NCI-H1105 (cell line): Measurements from ENCODE around the gene NEU3.
"Not testable (repeated sequence)": the region's sequence is repeated elsewhere in the genome, so short reads cannot be mapped to it uniquely, and the experiment has no call there.

Source experiments
- DNase-seq: peaks from one replicate; lab custom pipeline; 2025; lab: John Stamatoyannopoulos, UW

NEU3 gene

GRCh38 chr11:74988541-74989259 lies at the start of gene NEU3:
Gene NEU3 (plus strand): TSS chr11:74988933. CDS start chr11:74989061, 128 bp downstream.
- DNase-seq, result peak; percentile 83

GRCh38 chr11:74941492-74941891 lies 47.2 kb upstream of the NEU3 start:
- no peak for DNase-seq

- DNase-seq, result no peak
Measured at GRCh38 chr11:74942073-74942759, 46.5 kb upstream of the NEU3 start.

- DNase-seq, result no peak
Measured at GRCh38 chr11:74948546-74948897, 40.2 kb upstream of the NEU3 start.

- DNase-seq, result peak; percentile 97
Measured at GRCh38 chr11:74948898-74949752, 39.6 kb upstream of the NEU3 start, which contains the start of the genes SPCS2 and XRRA1. Gene SPCS2 (plus strand): TSS chr11:74949266. CDS start chr11:74949286, 20 bp downstream. Gene XRRA1 (minus strand): TSS chr11:74949091. CDS start chr11:74940878, 8,213 bp downstream.

GRCh38 chr11:74949753-74950137 lies 39.0 kb upstream of the NEU3 start:
- DNase-seq, result peak; percentile 1

GRCh38 chr11:74950374-74950969 lies 38.3 kb upstream of the NEU3 start:
- DNase-seq, result no peak

GRCh38 chr11:74951226-74951625 lies 37.5 kb upstream of the NEU3 start:
- no peak for DNase-seq

GRCh38 chr11:74952752-74953151 lies 36.0 kb upstream of the NEU3 start:
- no peak for DNase-seq

GRCh38 chr11:74953451-74953850 lies 35.3 kb upstream of the NEU3 start:
- no peak for DNase-seq

GRCh38 chr11:74954199-74954598 lies 34.5 kb upstream of the NEU3 start:
- no peak for DNase-seq

GRCh38 chr11:74956397-74957015 lies 32.2 kb upstream of the NEU3 start:
- no peak for DNase-seq

GRCh38 chr11:74957937-74958629 lies 30.6 kb upstream of the NEU3 start:
- no peak for DNase-seq

GRCh38 chr11:74960128-74960527 lies 28.6 kb upstream of the NEU3 start:
- not testable (repeated sequence) for DNase-seq

- DNase-seq, result no peak
Measured at GRCh38 chr11:74966651-74967050, 22.1 kb upstream of the NEU3 start.

GRCh38 chr11:74970852-74971395 lies 17.8 kb upstream of the NEU3 start:
- DNase-seq, result no peak

GRCh38 chr11:74971424-74971823 lies 17.3 kb upstream of the NEU3 start:
- DNase-seq, result no peak

- no peak for DNase-seq
Measured at GRCh38 chr11:74978041-74978440, 10.7 kb upstream of the NEU3 start.

- no peak for DNase-seq
Measured at GRCh38 chr11:74980634-74981033, 8.1 kb upstream of the NEU3 start.

- DNase-seq, result no peak
Measured at GRCh38 chr11:74981888-74982287, 6.8 kb upstream of the NEU3 start.

GRCh38 chr11:74984070-74984469 lies 4.7 kb upstream of the NEU3 start:
- no peak for DNase-seq
